DOHH2 (cell line): ENCODE measurements around the gene FHOD1.

Experiments
- EZH2phosphoT487 ChIP-seq: fragments of 200-600 bp; sonication (generic); IDR thresholded peaks from 2 replicates; pipeline ENCODE4 v1.6.1; 2017; ENCODE audit warnings: borderline replicate concordance, mild to moderate bottlenecking, antibody characterized with exemption, low read length, moderate library complexity, mixed read lengths
- TF ChIP-seq, protein P1 (sequence below): fragments of 200-600 bp; sonication (generic); IDR thresholded peaks from one replicate; pipeline ENCODE4 v1.5.1; 2014; ENCODE audit warnings: antibody characterized with exemption, mild to moderate bottlenecking, low read depth, low read length; ENCODE audit not compliant: poor library complexity, severe bottlenecking

DNA sequence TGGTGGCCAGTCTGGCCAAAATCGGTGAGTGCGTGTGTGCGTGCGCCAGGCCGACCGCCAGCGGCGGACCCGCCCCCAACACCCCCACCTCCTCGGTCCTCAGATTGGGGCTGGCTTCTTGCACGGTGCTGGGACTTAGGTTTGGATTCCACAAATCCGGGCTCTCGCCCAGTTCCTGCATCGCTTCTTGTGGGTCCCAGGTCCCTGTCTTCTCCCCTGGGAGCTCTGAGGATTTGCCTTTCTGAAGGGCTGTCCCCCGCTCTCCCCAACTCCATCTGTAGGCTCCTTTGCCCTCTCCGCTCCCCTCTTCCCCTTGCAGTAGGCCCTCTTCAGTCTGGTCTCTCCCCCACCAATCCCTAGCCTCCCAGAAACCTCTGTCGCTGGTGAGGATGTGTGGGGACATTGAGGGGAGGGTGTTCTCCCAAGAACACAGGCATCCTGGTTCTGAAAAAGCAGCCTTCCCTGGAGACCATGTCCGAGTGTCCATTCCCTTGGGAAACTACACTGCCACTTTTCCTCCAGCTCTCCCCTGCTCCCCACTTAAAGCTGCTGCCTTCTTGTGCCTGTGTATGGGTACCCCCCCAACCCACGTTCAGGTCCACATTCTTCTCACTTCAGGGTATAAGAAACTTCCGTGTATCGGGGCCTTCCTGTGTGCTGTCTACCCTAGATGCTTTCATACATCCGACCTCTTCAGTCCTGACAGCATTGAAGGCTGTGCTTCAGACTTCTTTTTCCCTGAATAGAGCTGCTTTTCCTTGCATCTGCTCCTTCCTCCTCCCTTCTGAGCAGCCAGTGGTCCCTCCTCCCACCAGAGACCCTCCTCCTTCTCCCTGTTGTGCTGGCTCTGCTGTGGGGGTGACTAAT lies 2.1 kb upstream of the FHOD1 start:
- TF ChIP-seq, protein P1, sequence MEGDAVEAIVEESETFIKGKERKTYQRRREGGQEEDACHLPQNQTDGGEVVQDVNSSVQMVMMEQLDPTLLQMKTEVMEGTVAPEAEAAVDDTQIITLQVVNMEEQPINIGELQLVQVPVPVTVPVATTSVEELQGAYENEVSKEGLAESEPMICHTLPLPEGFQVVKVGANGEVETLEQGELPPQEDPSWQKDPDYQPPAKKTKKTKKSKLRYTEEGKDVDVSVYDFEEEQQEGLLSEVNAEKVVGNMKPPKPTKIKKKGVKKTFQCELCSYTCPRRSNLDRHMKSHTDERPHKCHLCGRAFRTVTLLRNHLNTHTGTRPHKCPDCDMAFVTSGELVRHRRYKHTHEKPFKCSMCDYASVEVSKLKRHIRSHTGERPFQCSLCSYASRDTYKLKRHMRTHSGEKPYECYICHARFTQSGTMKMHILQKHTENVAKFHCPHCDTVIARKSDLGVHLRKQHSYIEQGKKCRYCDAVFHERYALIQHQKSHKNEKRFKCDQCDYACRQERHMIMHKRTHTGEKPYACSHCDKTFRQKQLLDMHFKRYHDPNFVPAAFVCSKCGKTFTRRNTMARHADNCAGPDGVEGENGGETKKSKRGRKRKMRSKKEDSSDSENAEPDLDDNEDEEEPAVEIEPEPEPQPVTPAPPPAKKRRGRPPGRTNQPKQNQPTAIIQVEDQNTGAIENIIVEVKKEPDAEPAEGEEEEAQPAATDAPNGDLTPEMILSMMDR = no peak
- peak; percentile 47; the same call in 1 of the 2 replicates for TF ChIP-seq EZH2phosphoT487
